ENCODE data around the gene SOX5. TPM values are rescaled to one million over a fixed set of nuclear protein-coding genes. Genes with fewer than 3 reads are reported as not detected.
"Not testable (repeated sequence)": the region's sequence is repeated elsewhere in the genome, so short reads cannot be mapped to it uniquely, and the experiment has no call there.

Gene SOX5
- total RNA-seq, 1 donor from 2014 or later, result 2.2 TPM

- intact Hi-C loops (cut with DNase I), result no loop called here
- DNase-seq, result no peak
- no peak for ATAC-seq (ENCODE audit: poor library complexity)
Measured at GRCh38 chr12:23493672-23494071, 455.8 kb downstream of the SOX5 start.

DNA sequence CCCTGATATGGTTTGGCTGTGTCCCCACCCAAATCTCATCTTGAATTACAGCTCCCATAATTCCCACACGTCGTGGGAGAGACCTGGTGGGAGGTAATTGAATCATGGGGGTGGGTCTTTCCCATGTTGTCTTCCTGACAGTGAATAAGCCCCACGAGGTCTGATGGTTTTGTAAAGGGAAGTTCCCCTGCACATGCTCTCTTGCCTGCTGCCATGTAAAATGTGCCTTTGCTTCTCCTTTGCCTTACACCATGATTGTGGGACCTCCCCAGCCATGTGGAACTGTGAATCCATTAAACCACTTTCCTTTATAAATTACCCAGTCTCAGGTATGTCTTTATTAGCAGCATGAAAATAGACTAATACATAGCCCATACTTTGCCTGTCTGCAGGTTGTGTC lies 458.4 kb downstream of the SOX5 start:
- ATAC-seq (ENCODE audit: poor library complexity); DNase-seq; intact Hi-C loops (cut with DNase I): not testable (repeated sequence)

DNA sequence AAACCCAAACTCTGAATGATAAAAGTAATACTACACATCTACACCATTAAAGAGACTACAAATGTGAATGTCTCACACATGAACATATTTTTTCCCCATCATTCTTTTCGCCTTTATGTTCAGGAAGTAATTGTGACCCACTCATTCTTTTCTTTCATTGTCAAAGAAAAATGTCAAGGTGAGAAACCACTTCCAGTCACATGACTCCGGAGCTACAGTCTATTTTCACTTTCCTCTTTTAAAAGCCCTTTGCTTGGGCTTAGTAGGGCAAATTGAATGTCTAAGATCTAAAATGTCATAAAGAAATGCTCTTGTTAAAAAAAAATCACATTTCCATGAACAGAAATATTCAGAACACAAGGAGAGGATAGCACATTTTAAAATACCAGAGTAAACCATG lies 461.3 kb downstream of the SOX5 start:
- intact Hi-C loops (cut with DNase I), result no loop called here
- ATAC-seq (ENCODE audit: poor library complexity) (no peak), DNase-seq (no peak)

GRCh38 chr12:23484238-23484637 lies 465.2 kb downstream of the SOX5 start:
- intact Hi-C loops (cut with DNase I), result no loop called here
- no peak for ATAC-seq (ENCODE audit: poor library complexity)

GRCh38 chr12:23482571-23482970 lies 466.9 kb downstream of the SOX5 start:
- intact Hi-C loops (cut with DNase I), result no loop called here
- ATAC-seq (ENCODE audit: poor library complexity) (no peak), DNase-seq (no peak)

More at GRCh38 chr12:23484238-23484637, 465.2 kb downstream of the SOX5 start:
- no peak for DNase-seq

Measured in Right ventricle myocardium superior (tissue), 1 donor.